Muscle layer of duodenum (tissue), 2 donors: ENCODE measurements around the gene TSEN34.
"Not testable (repeated sequence)": the region's sequence is repeated elsewhere in the genome, so short reads cannot be mapped to it uniquely, and the experiment has no call there.

Experiments used
- H3K27ac ChIP-seq: one replicate; pipeline ENCODE4 v1.7.0; 2013; ENCODE audit warnings: mild to moderate bottlenecking, low read length
- H3K27me3 ChIP-seq: one replicate; pipeline ENCODE4 v1.7.0; 2013; ENCODE audit warnings: low read depth, mild to moderate bottlenecking, control low read depth, low read length
- H3K36me3 ChIP-seq, 2 donors: one replicate each; pipeline ENCODE4 v1.7.0; 2013; ENCODE audit warnings: low read length in 2 of 2, control low read depth in 1 of 2, mild to moderate bottlenecking in 1 of 2; ENCODE audit not compliant: insufficient read depth in 2 of 2, control insufficient read depth in 1 of 2
- H3K4me1 ChIP-seq, 2 donors: one replicate each; pipeline ENCODE4 v1.7.0; 2013; ENCODE audit warnings: low read length in 2 of 2, mild to moderate bottlenecking in 2 of 2, control low read depth in 1 of 2, moderate library complexity in 1 of 2; ENCODE audit not compliant: insufficient read depth in 2 of 2, control insufficient read depth in 1 of 2
- H3K4me3 ChIP-seq, 2 donors: one replicate each; pipeline ENCODE4 v1.7.0; 2013; ENCODE audit warnings: low read length in 2 of 2, low read depth in 1 of 2, mild to moderate bottlenecking in 1 of 2
- H3K9me3 ChIP-seq, 2 donors: one replicate each; pipeline ENCODE4 v1.7.0; 2013; ENCODE audit warnings: low read length in 2 of 2, control low read depth in 1 of 2, mild to moderate bottlenecking in 1 of 2; ENCODE audit not compliant: control insufficient read depth in 1 of 2
- donor health status: healthy.

The TSEN34 gene

DNA sequence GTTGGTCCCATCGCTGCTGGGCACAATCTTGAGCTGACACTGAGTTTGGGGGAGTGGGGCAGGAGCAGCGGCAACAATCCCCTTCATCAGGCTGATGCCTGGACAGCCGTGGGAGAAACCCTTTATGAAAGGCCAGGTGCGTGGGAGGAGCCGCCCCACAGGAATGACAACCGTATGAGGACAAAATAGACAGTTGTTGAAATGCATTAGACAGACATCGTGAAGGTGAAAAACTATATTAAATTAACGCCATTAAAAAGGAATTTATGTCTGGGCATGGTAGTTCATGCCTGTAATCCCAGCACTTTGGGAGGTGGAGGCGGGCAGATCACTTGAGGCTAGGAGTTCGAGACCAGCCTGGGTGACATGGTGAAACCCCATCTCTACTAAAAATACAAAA is 33.5 kb downstream of the TSEN34 start:
- not testable (repeated sequence) for H3K9me3 ChIP-seq, H3K4me3 ChIP-seq, H3K4me1 ChIP-seq, H3K27ac ChIP-seq, H3K36me3 ChIP-seq, H3K27me3 ChIP-seq

- H3K27ac ChIP-seq = no peak overlapping the region
- H3K27me3 ChIP-seq = no peaks in the 10 kb centered on the region
- no peaks in the 10 kb centered on the region for H3K9me3 ChIP-seq
- H3K4me1 ChIP-seq = peaks cover 0 to 4% of the 10 kb centered on the region in 2 donors
- H3K36me3 ChIP-seq = no peaks in the 10 kb centered on the region
- H3K4me3 ChIP-seq = no peak overlapping the region
Measured at GRCh38 chr19:54229146-54229545, 38.0 kb downstream of the TSEN34 start.

GRCh38 chr19:54230031-54230430 is 38.9 kb downstream of the TSEN34 start:
- Histone ChIP-seq H3K4me3 (no peak overlapping the region), H3K9me3 (no peaks in the 10 kb centered on the region), H3K27me3 (no peaks in the 10 kb centered on the region), H3K36me3 (no peaks in the 10 kb centered on the region), H3K4me1 (peaks cover 0 to 4% of the 10 kb centered on the region in 2 donors), H3K27ac (no peak overlapping the region)

GRCh38 chr19:54231077-54231931 is 40.2 kb downstream of the TSEN34 start:
- no peak overlapping the region for H3K27ac ChIP-seq
- no peak overlapping the region for H3K4me3 ChIP-seq
- no peaks in the 10 kb centered on the region for H3K27me3 ChIP-seq
- H3K9me3 ChIP-seq = no peaks in the 10 kb centered on the region
- H3K36me3 ChIP-seq = no peaks in the 10 kb centered on the region
- peaks cover 0 to 4% of the 10 kb centered on the region in 2 donors for H3K4me1 ChIP-seq

- no peak overlapping the region for H3K4me3 ChIP-seq
Measured at GRCh38 chr19:54233941-54234340, 42.8 kb downstream of the TSEN34 start.

DNA sequence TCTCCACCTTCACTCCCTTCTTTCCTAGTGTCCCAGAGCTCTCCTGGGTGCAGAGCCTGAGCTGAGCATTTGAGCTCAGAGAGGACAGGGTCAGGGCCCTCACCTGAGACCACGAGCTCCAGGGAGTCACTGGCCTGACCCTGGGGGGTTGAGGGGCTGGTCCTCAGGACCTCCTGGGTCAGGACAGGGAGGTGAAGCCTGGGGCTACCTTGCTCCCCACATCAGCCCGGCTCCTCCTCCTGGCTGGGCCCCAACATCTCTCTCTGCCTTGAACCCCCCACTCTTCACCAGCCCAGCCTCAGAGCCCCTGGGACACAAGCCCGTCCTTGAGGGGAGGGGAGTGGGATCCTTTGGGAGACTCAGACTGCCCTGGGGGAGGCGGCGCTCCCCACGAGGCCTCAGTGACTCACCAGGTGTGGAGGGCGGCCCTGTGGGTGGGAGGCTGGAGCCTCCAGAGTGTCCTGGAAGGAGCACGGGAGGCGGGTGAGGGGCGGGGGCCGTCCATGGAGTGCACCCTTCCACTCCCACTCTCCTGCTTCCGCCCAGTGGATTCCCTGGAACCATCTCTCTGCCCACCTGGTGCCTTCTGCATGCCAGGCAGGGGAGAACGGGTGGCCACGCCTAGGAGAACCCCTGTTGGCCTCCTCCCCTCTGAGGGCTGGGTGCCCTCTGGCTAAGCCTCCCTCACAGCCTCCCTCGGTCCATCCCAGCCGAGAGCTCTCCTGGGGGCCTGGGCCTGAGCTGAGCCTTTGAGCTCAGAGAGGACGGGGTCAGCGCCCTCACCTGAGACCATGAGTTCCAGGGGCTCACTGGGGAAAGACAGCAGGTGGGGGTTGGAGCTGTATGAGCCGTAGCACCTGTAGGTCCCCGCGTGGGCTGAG is 48.6 kb downstream of the TSEN34 start:
- H3K27me3 ChIP-seq, H3K9me3 ChIP-seq, H3K27ac ChIP-seq, H3K4me1 ChIP-seq, H3K4me3 ChIP-seq, H3K36me3 ChIP-seq: not testable (repeated sequence)

More at GRCh38 chr19:54233941-54234340, 42.8 kb downstream of the TSEN34 start:
- H3K9me3 ChIP-seq = no peaks in the 10 kb centered on the region
- H3K27ac ChIP-seq = no peak overlapping the region
- H3K27me3 ChIP-seq = no peaks in the 10 kb centered on the region
- H3K36me3 ChIP-seq = no peaks in the 10 kb centered on the region
- peaks cover 0 to 4% of the 10 kb centered on the region in 2 donors for H3K4me1 ChIP-seq

- not testable (repeated sequence) for H3K9me3 ChIP-seq, H3K27me3 ChIP-seq, H3K36me3 ChIP-seq, H3K27ac ChIP-seq, H3K4me1 ChIP-seq, H3K4me3 ChIP-seq
Measured at GRCh38 chr19:54240372-54241336, 49.5 kb downstream of the TSEN34 start.

- H3K4me1 ChIP-seq, H3K27me3 ChIP-seq, H3K27ac ChIP-seq, H3K4me3 ChIP-seq, H3K9me3 ChIP-seq, H3K36me3 ChIP-seq: not testable (repeated sequence)
Measured at GRCh38 chr19:54242234-54242633, 51.1 kb downstream of the TSEN34 start.

- not testable (repeated sequence) for H3K4me3 ChIP-seq, H3K27ac ChIP-seq, H3K36me3 ChIP-seq, H3K4me1 ChIP-seq, H3K27me3 ChIP-seq, H3K9me3 ChIP-seq
Measured at GRCh38 chr19:54242646-54243045, 51.5 kb downstream of the TSEN34 start, which contains the start of gene LILRA6. TSS of gene LILRA6 (minus strand) at chr19:54242790.

DNA sequence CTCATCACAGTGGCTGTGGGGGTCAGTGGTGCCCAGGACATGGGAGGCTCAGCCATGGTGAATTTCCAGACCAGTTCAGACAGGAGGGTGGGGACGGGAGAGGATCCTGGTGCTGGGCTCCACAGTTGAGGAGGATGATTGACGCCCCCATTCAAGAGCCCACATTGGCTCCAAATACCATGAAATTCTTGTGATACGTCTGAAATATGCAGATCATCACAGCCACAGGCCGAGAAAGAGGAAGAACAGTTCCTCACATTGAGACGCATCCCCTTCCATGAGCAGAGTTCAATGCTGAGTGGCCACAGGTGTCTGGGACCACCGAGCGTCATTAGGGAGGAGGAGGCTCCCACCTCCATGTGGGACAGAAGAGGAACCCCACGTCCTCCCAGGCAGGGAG is 52.7 kb downstream of the TSEN34 start:
- H3K4me3 ChIP-seq, H3K36me3 ChIP-seq, H3K4me1 ChIP-seq, H3K27ac ChIP-seq, H3K27me3 ChIP-seq, H3K9me3 ChIP-seq: not testable (repeated sequence)
